B cell (primary cell): ENCODE measurements around the gene IRAK1. TPM values are rescaled to one million over a fixed set of nuclear protein-coding genes. Genes with fewer than 3 reads are reported as not detected.

Experiments used
- ATAC-seq: fragments of 200-7000 bp; cut with Tn5 transposase; one replicate; pipeline ENCODE4 v1.10.0; 2021; ENCODE audit warnings: low read depth, mild to moderate bottlenecking, moderate number of reproducible peaks, moderate library complexity
- CTCF ChIA-PET: fragments of 350-600 bp; sonication (Branson Sonifier 250); formaldehyde crosslinking; loops from one replicate; lab custom pipeline; 2021; ENCODE audit warnings: antibody characterized with exemption, inconsistent platforms; lab: Charles Lee
- POLR2A ChIA-PET: fragments of 350-600 bp; sonication (Branson Sonifier 250); formaldehyde crosslinking; loops from one replicate; lab custom pipeline; 2021; ENCODE audit warnings: antibody characterized with exemption; lab: Charles Lee
- DNase-seq: peaks from one replicate; pipeline ENCODE4 v3.0.0; 2013
- H2AFZ ChIP-seq: 2 replicates; pipeline ENCODE4 v1.6.1; 2012; ENCODE audit warnings: mild to moderate bottlenecking, low read depth, low read length; ENCODE audit not compliant: insufficient read depth, poor library complexity, severe bottlenecking
- H3K27ac ChIP-seq, 2 donors: 1 replicate in 1 of 2; 2 replicates in 1 of 2; pipeline ENCODE4 v1.5.1; 2012 to 2013; ENCODE audit warnings: low read length in 2 of 2, mild to moderate bottlenecking in 2 of 2, moderate library complexity in 1 of 2
- H3K27me3 ChIP-seq, 4 experiments: fragments of 200-600 bp in 1 of 4; sonication (generic) in 1 of 4; replicated peaks in 1 of 4; 1 replicate in 2 of 4; 2 replicates in 2 of 4; pipeline versions ENCODE4 v1.6.1 to v1.7.0; 2013 to 2016; ENCODE audit warnings: low read length in 3 of 4, mild to moderate bottlenecking in 2 of 4, mixed read lengths in 1 of 4, moderate library complexity in 1 of 4; ENCODE audit not compliant: insufficient read depth in 4 of 4, control insufficient read depth in 3 of 4; ENCODE audit errors: control extremely low read depth in 1 of 4
- H3K36me3 ChIP-seq, 2 experiments: replicated peaks in 1 of 2; 1 replicate in 1 of 2; 2 replicates in 1 of 2; pipeline versions ENCODE4 v1.6.1 to v1.7.1; 2013; ENCODE audit warnings: low read length in 1 of 2; ENCODE audit not compliant: insufficient read depth in 2 of 2, control insufficient read depth in 1 of 2; ENCODE audit errors: control extremely low read depth in 1 of 2, extremely low read depth in 1 of 2
- H3K4me1 ChIP-seq, 2 donors: fragments of 200-600 bp in 1 of 2; sonication (generic) in 1 of 2; 1 replicate in 1 of 2; 2 replicates in 1 of 2; pipeline versions ENCODE4 v1.5.1 to v1.6.1; 2013 to 2017; ENCODE audit warnings: low read length in 2 of 2; ENCODE audit not compliant: control insufficient read depth in 2 of 2, insufficient read depth in 2 of 2
- H3K4me2 ChIP-seq: replicated peaks from 2 replicates; pipeline ENCODE3; 2012; ENCODE audit warnings: mild to moderate bottlenecking, low read depth, low read length; ENCODE audit not compliant: poor library complexity, severe bottlenecking
- H3K4me3 ChIP-seq, 5 experiments: fragments of 200-600 bp in 1 of 5; sonication (generic) in 1 of 5; 1 replicate in 3 of 5; 2 replicates in 2 of 5; pipeline versions ENCODE4 v1.5.1 to v1.7.0; 2011 to 2016; ENCODE audit warnings: low read length in 4 of 5, mild to moderate bottlenecking in 4 of 5, low read depth in 2 of 5, control low read depth in 1 of 5, moderate library complexity in 1 of 5; ENCODE audit not compliant: insufficient read depth in 1 of 5; ENCODE audit errors: control extremely low read depth in 1 of 5, extremely low read depth in 1 of 5
- H3K79me2 ChIP-seq: fragments of 200-600 bp; sonication (generic); one replicate; pipeline ENCODE4 v1.6.0; 2016; ENCODE audit warnings: low read length; ENCODE audit not compliant: control insufficient read depth, insufficient read depth
- H3K9ac ChIP-seq: fragments of 200-600 bp; sonication (generic); 2 replicates; pipeline ENCODE4 v1.6.1; 2017; ENCODE audit warnings: mild to moderate bottlenecking, low read length, moderate library complexity
- H3K9me3 ChIP-seq, 3 donors: one replicate each; pipeline versions ENCODE4 v1.6.1 to v1.7.1; 2013; ENCODE audit warnings: low read length in 2 of 3; ENCODE audit not compliant: control insufficient read depth in 2 of 3, insufficient read depth in 1 of 3; ENCODE audit errors: control extremely low read depth in 1 of 3
- H4K20me1 ChIP-seq: 2 replicates; pipeline ENCODE4 v1.6.0; 2012; ENCODE audit warnings: mild to moderate bottlenecking, low read length; ENCODE audit not compliant: insufficient read depth, control insufficient read depth, poor library complexity, severe bottlenecking
- H3K27ac Mint-ChIP-seq: one replicate; pipeline ENCODE4 v1.8.0; 2021; ENCODE audit warnings: mixed read lengths
- H3K27me3 Mint-ChIP-seq: one replicate; pipeline ENCODE4 v1.8.0; 2021; ENCODE audit warnings: mixed read lengths
- H3K4me1 Mint-ChIP-seq: one replicate; pipeline ENCODE4 v1.8.0; 2021; ENCODE audit warnings: mixed read lengths
- H3K4me3 Mint-ChIP-seq: one replicate; pipeline ENCODE4 v1.8.0; 2021; ENCODE audit warnings: mixed read lengths
- H3K9me3 Mint-ChIP-seq: one replicate; pipeline ENCODE4 v1.8.0; 2022; ENCODE audit warnings: mixed read lengths; ENCODE audit not compliant: insufficient read depth
- CTCF ChIP-seq: fragments of 200-600 bp; IDR thresholded peaks from one replicate; pipeline ENCODE4 v1.8.0; 2022; ENCODE audit warnings: antibody characterized with exemption, mild to moderate bottlenecking
- EZH2 ChIP-seq: IDR thresholded peaks from 2 replicates; pipeline ENCODE4 v1.6.1; 2012; ENCODE audit warnings: borderline replicate concordance, low read depth, mild to moderate bottlenecking, moderate library complexity, low read length; ENCODE audit not compliant: insufficient read depth, poor library complexity, severe bottlenecking
- WGBS: methylation state at CpG from one replicate; pipeline ENCODE4 v1.1.5; 2013; ENCODE audit warnings: missing lambda C conversion rate; ENCODE audit not compliant: insufficient coverage; 5-methylcytosine and 5-hydroxymethylcytosine counted together
- intact Hi-C: fragments of 100-400 bp; cut with micrococcal nuclease; formaldehyde crosslinking; loops from one replicate; pipeline ENCODE4 v1.10.0; 2022
- polyA plus RNA-seq: library from polyadenylated mRNA; depleted of rRNA; stranded (reverse); fragments of >200 nt; gene quantifications from 2 replicates; pipeline ENCODE4 v1.2.3, GENCODE V29; 2012
- total RNA-seq, 2 donors: library from RNA; stranded (reverse); fragments of 120-200 nt in 1 of 2; gene quantifications; 1 replicate in 1 of 2; 2 replicates in 1 of 2; pipeline versions ENCODE4 v1.2.3 to v1.2.4, GENCODE V29; 2013 to 2022

The IRAK1 gene
- total and polyA plus RNA-seq, 2 donors (not counting 1 experiment from before 2014, with no cell fraction given) = 112 to 118 TPM

- H3K27ac ChIP-seq = peak overlapping the region in 1 of 2 donors; percentile 44
- H3K79me2 ChIP-seq = peaks cover 73% of the 10 kb centered on the region
Observed at GRCh38 chrX:154059729-154060245, 40.1 kb upstream of the IRAK1 start.

More at GRCh38 chrX:154059729-154060245, 40.1 kb upstream of the IRAK1 start:
- TF ChIP-seq CTCF = no peak
- TF ChIP-seq EZH2 = no peak
- Histone ChIP-seq H4K20me1 (peaks cover 49% of the 10 kb centered on the region), H3K9ac (no peak overlapping the region), H3K4me2 (no peak overlapping the region), H3K4me1 (peaks cover 12 to 16% of the 10 kb centered on the region in 2 donors), H3K27me3 (no peaks in the 10 kb centered on the region), H2AFZ (no peak overlapping the region), H3K9me3 (no peaks in the 10 kb centered on the region), H3K36me3 (peaks cover 0 to 8% of the 10 kb centered on the region in 2 experiments), H3K4me3 (no peak overlapping the region)
- H3K27ac Mint-ChIP-seq = peak overlapping the region; percentile 60
- POLR2A ChIA-PET = no interaction called here
- H3K27me3 Mint-ChIP-seq = no peaks in the 10 kb centered on the region
- no peak for ATAC-seq
- peaks cover 57% of the 10 kb centered on the region for H3K4me1 Mint-ChIP-seq
- no peaks in the 10 kb centered on the region for H3K9me3 Mint-ChIP-seq
- CTCF ChIA-PET = no interaction called here
- 80% methylated on average over 2 of the region's 5 CpGs for WGBS
- no peak overlapping the region for H3K4me3 Mint-ChIP-seq
- no peak for DNase-seq
- intact Hi-C loops = no loop called here
